Measurements from ENCODE around the gene KLHL22. TPM values are rescaled to one million over a fixed set of nuclear protein-coding genes. Genes with fewer than 3 reads are reported as not detected.
"Not testable (repeated sequence)": the region's sequence is repeated elsewhere in the genome, so short reads cannot be mapped to it uniquely, and the experiment has no call there.

The KLHL22 gene
- total and polyA plus RNA-seq, 5 donors = 17.9 to 25.8 (median 20.5) TPM

DNA sequence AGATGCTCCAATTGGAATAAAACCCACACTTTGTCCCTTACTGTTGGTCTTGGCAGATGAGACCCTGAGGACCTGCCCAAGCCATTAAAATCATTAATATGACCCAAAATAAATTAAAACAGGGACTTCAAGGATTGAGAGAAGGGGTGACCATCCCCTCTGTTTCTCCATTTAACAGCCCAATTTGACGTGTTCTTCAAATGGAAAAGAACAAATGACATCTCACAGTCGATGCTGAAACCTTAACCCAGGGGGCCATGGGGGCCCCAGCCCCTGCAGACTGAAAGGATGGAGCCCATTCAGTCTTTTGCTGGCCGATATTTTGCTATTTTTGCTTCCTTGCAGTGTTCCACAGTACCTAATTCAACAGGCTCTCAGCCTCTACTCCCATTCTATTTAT, 81.1 kb downstream of the KLHL22 start:
- no peak for DNase-seq
- Histone ChIP-seq H3K27ac (ENCODE audit: low read length) (no peak overlapping the region), H3K4me1 (ENCODE audit: control insufficient read depth, insufficient read depth, low read length) (no peaks in the 10 kb centered on the region), H3K27me3 (ENCODE audit: control insufficient read depth, insufficient read depth) (no peaks in the 10 kb centered on the region), H3K4me3 (ENCODE audit: low read length) (no peak overlapping the region), H3K9me3 (ENCODE audit: control insufficient read depth, low read length) (no peaks in the 10 kb centered on the region)
- no peak for ATAC-seq
- WGBS = 65% methylated on average over 3 of the region's 3 CpGs
- intact Hi-C loops (cut with DNase I) = no loop called here

DNA sequence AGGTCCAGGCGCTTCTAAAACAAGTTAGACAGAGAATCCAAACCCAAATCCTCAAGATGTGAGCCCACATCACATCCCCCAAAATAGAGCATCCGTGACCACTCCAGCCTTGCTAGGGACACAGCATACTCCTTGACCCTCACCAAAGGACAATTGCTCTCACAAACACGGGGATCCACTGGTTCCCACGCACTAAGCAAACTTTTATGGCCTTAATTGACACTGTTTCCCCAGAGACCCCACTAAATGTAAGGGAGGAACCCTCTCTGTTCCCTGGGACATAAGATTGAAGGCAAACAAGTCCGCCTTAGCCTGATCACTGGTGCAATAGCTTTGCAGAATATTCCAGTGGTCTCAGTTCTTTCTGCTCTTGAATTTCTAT, 81.5 kb downstream of the KLHL22 start:
- no peak for DNase-seq
- intact Hi-C loops (cut with DNase I) = no loop called here
- no peaks in the 10 kb centered on the region for H3K4me1 ChIP-seq (ENCODE audit: control insufficient read depth, insufficient read depth, low read length)
- no peak overlapping the region for H3K4me3 ChIP-seq (ENCODE audit: low read length)
- ATAC-seq = no peak
- H3K27ac ChIP-seq (ENCODE audit: low read length) = no peak overlapping the region
- no peaks in the 10 kb centered on the region for H3K27me3 ChIP-seq (ENCODE audit: control insufficient read depth, insufficient read depth)
- WGBS = 87% methylated on average over 5 of the region's 5 CpGs
- H3K9me3 ChIP-seq (ENCODE audit: control insufficient read depth, low read length) = no peaks in the 10 kb centered on the region

DNA sequence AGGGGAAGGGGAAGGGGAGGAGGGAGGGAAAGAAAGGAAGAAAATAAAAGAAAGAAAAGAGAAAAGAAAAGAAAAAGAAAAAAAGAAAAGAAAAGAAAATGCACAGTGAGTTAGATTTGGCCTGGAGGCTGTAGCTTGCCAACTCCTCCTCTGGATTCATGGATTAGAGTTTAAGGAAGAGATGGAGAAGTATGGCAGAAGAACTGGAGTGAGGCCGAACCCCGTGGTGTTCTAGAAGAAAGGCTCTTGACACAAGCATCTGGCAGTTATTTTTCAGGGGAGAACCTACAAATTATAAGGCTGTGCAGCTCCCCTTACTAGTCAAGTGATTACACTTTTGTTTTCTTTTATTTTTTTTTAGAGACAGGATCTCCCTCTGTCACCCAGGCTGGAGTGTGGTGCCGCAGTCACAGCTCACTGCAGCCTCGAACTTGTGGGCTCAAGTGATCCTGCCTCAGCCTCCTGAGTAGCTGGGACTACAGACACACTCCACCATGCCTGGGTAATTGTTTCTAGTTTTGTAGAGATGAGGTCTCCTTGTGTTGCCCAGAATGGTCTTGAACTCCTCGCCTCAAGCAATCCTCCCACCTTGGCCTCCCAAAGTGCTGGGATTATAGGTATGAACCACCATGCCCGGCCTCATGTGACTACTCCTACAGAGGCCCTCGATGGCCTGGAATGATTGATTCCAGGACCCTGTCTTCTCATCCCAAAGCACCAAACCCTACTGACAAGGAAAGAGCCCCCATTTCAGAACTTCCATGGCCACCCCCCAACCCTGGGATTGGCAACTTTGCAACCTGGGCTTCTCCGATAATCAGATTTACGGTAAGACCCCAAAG, 82.2 kb downstream of the KLHL22 start:
- H3K27me3 ChIP-seq (ENCODE audit: control insufficient read depth, insufficient read depth) = no peaks in the 10 kb centered on the region
- DNase-seq = no peak

DNA sequence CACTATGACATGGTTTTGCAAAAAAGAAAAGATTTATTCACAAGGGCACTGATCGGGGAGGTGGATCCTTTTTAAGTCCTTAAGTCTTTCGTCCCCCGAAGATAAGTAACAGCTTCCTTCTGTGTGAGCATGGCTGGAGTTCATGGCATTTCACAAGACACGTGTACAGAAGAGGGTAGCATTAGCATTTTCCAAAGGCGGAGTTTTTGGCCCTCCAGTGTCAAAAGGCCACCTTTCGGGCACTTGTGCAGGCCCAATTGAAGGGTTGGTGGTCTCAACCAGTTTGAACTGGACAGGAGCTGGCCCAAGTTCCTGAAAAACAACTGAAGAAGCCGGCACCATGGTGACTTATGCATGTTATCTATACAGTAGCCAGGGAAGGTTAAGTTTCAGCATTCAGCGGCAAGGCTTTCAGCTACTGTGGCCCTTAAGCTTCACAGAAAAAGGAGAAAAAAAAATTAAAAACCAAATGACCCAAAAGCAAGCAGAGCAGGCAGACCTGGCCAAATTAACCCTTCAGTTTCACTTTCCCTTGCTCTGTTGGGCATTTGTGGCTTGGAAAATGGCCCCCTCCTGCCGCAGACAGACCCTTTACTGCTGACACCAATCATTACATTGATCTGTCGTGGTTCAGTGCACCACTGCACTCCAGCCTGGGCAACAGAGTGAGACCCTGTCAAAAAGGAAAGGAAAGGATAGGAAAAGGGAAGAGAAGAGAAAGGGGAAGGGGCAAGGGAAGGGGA, 83.0 kb downstream of the KLHL22 start:
- no peaks in the 10 kb centered on the region for H3K4me1 ChIP-seq (ENCODE audit: control insufficient read depth, insufficient read depth, low read length)
- intact Hi-C loops (cut with DNase I) = no loop called here
- no peak overlapping the region for H3K4me3 ChIP-seq (ENCODE audit: low read length)
- no peaks in the 10 kb centered on the region for H3K27me3 ChIP-seq (ENCODE audit: control insufficient read depth, insufficient read depth)
- ATAC-seq (no peak), DNase-seq (no peak)
- no peak overlapping the region for H3K27ac ChIP-seq (ENCODE audit: low read length)
- 65% methylated on average over 10 of the region's 10 CpGs for WGBS
- H3K9me3 ChIP-seq (ENCODE audit: control insufficient read depth, low read length) = no peaks in the 10 kb centered on the region

More for the DNA sequence above, 82.2 kb downstream of the KLHL22 start:
- Histone ChIP-seq H3K27ac (ENCODE audit: low read length) (no peak overlapping the region), H3K4me3 (ENCODE audit: low read length) (no peak overlapping the region), H3K9me3 (ENCODE audit: control insufficient read depth, low read length) (no peaks in the 10 kb centered on the region), H3K4me1 (ENCODE audit: control insufficient read depth, insufficient read depth, low read length) (no peaks in the 10 kb centered on the region)
- intact Hi-C loops (cut with DNase I) = no loop called here
- WGBS = 92% methylated on average over 9 of the region's 9 CpGs
- no peak for ATAC-seq

DNA sequence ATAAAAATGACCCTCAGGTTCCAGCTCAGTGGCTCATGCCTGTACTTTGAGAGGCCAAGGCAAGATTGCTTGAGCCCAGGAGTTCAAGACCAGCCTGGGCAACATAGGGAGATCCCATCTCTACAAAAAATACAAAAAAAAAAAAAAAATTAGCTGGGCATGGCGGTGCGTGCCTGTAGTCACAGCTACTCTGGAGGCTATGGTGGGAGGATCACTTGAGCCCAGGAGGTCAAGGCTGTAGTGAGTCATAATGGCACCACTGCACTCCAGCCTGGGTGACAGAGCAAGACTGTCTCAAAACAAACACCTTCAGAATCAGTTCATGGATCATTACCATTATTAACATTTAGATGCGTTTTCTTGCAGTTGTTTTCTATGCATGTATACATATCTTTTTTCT, 86.2 kb downstream of the KLHL22 start:
- H3K4me1 ChIP-seq (ENCODE audit: control insufficient read depth, insufficient read depth, low read length); H3K27me3 ChIP-seq (ENCODE audit: control insufficient read depth, insufficient read depth); DNase-seq; H3K4me3 ChIP-seq (ENCODE audit: low read length); H3K27ac ChIP-seq (ENCODE audit: low read length); H3K9me3 ChIP-seq (ENCODE audit: control insufficient read depth, low read length); ATAC-seq; intact Hi-C loops (cut with DNase I): not testable (repeated sequence)
- WGBS = 97% methylated on average over 3 of the region's 3 CpGs

DNA sequence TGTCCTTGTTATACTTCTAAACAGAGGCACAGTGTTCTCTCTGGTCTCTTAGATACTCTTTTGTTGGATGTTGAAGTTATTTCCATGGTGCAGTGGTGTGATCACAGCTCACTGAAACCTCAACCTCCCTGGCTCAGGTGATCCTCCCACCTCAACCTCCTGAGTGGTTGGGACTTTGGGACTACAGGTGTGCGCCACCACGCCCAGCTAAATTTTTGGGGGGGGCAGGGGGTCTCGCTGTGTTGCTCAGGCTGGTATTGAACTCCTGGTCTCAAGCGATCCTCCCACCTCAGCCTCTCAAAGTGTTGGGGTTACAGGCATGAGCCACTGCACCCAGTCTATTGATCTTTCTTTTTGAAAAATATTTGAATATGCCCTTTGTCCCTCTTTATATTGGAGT, 86.7 kb downstream of the KLHL22 start:
- intact Hi-C loops (cut with DNase I) = no loop called here

DNA sequence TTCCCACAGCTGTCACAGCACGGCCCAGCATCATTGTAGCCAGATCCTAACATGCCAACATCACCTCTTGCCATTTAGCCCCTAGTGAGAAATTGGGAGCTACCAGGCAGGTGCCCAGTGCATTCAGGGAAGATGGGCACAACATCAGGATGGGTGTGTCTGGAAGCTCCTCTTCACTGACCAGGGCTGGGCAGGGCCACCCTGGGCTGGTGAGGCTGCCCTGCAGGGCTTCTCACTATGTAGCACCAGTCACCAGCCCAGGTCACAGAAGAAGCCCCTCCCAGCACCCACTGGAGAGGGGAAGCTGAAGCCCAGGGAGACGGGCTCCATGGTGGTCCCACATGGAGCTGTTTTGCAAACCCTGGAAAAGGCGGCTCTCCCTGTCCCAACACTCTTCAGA, 87.8 kb downstream of the KLHL22 start:
- Histone ChIP-seq H3K4me3 (ENCODE audit: low read length) (no peak overlapping the region), H3K27ac (ENCODE audit: low read length) (no peak overlapping the region), H3K9me3 (ENCODE audit: control insufficient read depth, low read length) (no peaks in the 10 kb centered on the region), H3K27me3 (ENCODE audit: control insufficient read depth, insufficient read depth) (no peaks in the 10 kb centered on the region), H3K4me1 (ENCODE audit: control insufficient read depth, insufficient read depth, low read length) (no peaks in the 10 kb centered on the region)
- WGBS = 78% methylated on average over 3 of the region's 3 CpGs
- ATAC-seq (peak in 1 of 2 donors; percentile 35), DNase-seq (no peak)
- intact Hi-C loops (cut with DNase I) = no loop called here

More for the DNA sequence above, 86.7 kb downstream of the KLHL22 start:
- DNase-seq (no peak), ATAC-seq (no peak)
- no peaks in the 10 kb centered on the region for H3K4me1 ChIP-seq (ENCODE audit: control insufficient read depth, insufficient read depth, low read length)
- H3K4me3 ChIP-seq (ENCODE audit: low read length) = no peak overlapping the region
- no peaks in the 10 kb centered on the region for H3K9me3 ChIP-seq (ENCODE audit: control insufficient read depth, low read length)
- 96% methylated on average over 4 of the region's 4 CpGs for WGBS
- no peak overlapping the region for H3K27ac ChIP-seq (ENCODE audit: low read length)
- no peaks in the 10 kb centered on the region for H3K27me3 ChIP-seq (ENCODE audit: control insufficient read depth, insufficient read depth)

DNA sequence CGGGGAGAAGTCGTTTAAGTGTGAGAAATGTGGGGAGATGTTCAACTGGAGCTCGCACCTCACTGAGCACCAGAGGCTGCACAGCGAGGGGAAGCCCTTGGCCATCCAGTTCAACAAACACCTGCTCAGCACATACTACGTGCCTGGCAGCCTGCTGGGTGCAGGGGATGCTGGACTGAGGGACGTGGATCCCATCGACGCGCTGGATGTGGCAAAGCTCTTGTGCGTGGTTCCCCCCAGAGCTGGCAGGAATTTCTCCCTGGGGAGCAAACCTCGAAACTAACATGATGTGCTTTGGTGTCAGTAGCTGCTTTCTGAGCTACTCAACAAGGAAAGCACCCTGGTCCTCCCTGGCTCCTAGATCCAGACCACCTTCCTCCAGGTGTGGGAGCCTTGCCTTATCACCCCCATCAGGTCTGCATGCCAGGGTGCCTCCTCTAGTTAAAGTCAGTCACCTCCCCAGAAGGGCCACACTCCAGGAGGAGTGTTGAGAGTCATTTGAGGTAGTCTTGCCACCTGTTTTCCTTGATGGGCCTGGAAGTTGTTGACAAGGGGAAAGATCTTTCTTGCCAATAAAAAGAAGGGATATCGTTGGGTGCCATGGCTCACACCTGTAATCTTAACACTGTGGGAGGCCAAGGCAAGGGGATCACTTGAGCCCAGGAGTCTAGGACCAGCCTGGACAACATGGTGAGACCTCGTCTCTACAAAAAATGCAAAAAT, 88.7 kb downstream of the KLHL22 start:
- intact Hi-C loops (cut with DNase I) = no loop called here
- 91% methylated on average over 13 of the region's 13 CpGs for WGBS
- H3K4me1 ChIP-seq (ENCODE audit: control insufficient read depth, insufficient read depth, low read length) = no peaks in the 10 kb centered on the region
- H3K27ac ChIP-seq (ENCODE audit: low read length) = no peak overlapping the region
- no peak overlapping the region for H3K4me3 ChIP-seq (ENCODE audit: low read length)
- H3K9me3 ChIP-seq (ENCODE audit: control insufficient read depth, low read length) = no peaks in the 10 kb centered on the region
- ATAC-seq (no peak), DNase-seq (no peak)
- H3K27me3 ChIP-seq (ENCODE audit: control insufficient read depth, insufficient read depth) = no peaks in the 10 kb centered on the region

DNA sequence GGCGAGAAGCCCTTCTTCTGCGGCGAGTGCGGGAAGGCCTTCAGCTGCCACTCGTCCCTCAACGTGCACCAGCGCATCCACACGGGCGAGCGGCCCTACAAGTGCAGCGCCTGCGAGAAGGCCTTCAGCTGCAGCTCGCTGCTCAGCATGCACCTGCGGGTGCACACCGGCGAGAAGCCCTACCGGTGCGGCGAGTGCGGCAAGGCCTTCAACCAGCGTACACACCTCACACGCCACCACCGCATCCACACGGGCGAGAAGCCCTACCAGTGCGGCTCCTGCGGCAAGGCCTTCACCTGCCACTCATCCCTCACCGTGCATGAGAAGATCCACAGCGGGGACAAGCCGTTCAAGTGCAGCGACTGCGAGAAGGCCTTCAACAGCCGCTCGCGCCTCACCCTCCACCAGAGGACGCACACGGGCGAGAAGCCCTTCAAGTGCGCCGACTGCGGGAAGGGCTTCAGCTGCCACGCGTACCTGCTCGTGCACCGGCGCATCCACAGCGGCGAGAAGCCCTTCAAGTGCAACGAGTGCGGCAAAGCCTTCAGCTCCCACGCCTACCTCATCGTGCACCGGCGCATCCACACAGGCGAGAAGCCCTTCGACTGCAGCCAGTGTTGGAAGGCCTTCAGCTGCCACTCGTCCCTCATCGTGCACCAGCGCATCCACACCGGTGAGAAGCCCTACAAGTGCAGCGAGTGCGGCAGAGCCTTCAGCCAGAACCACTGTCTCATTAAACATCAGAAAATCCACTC, 89.5 kb downstream of the KLHL22 start:
- intact Hi-C loops (cut with DNase I) = no loop called here
- WGBS = 95% methylated on average over 62 of the region's 62 CpGs
- no peak overlapping the region for H3K4me3 ChIP-seq (ENCODE audit: low read length)
- H3K9me3 ChIP-seq (ENCODE audit: control insufficient read depth, low read length) = no peaks in the 10 kb centered on the region
- ATAC-seq (peak in 1 of 2 donors; percentile 17), DNase-seq (no peak)
- H3K27me3 ChIP-seq (ENCODE audit: control insufficient read depth, insufficient read depth) = no peaks in the 10 kb centered on the region
- no peaks in the 10 kb centered on the region for H3K4me1 ChIP-seq (ENCODE audit: control insufficient read depth, insufficient read depth, low read length)
- no peak overlapping the region for H3K27ac ChIP-seq (ENCODE audit: low read length)

DNA sequence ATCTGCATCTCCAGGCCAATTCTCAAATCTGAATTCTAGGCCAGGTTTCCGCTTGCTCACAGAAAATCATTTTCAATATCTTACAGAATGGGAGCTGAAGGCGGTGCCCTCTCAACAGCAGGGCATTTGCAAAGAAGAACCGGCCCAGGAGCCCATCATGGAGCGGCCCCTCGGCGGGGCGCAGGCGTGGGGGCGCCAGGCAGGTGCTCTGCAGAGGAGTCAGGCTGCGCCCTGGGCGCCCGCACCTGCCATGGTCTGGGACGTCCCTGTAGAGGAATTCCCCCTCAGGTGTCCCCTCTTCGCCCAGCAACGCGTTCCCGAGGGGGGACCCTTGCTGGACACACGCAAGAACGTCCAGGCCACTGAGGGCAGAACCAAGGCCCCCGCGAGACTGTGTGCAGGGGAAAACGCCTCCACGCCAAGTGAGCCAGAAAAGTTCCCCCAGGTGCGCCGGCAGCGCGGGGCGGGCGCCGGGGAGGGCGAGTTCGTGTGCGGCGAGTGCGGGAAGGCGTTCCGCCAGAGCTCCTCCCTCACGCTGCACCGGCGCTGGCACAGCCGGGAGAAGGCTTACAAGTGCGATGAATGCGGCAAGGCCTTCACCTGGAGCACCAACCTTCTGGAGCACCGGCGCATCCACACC, 90.2 kb downstream of the KLHL22 start:
- H3K4me3 ChIP-seq (ENCODE audit: low read length) = no peak overlapping the region
- DNase-seq (no peak), ATAC-seq (peak in 1 of 2 donors; percentile 12)
- 96% methylated on average over 45 of the region's 45 CpGs for WGBS
- H3K27ac ChIP-seq (ENCODE audit: low read length) = no peak overlapping the region
- H3K4me1 ChIP-seq (ENCODE audit: control insufficient read depth, insufficient read depth, low read length) = no peaks in the 10 kb centered on the region
- intact Hi-C loops (cut with DNase I) = no loop called here
- H3K9me3 ChIP-seq (ENCODE audit: control insufficient read depth, low read length) = no peaks in the 10 kb centered on the region
- H3K27me3 ChIP-seq (ENCODE audit: control insufficient read depth, insufficient read depth) = no peaks in the 10 kb centered on the region

Measured in right cardiac atrium (tissue), 5 donors.